HepG2 (cell line): ENCODE measurements around the gene ACSL1. TPM values are rescaled to one million over a fixed set of nuclear protein-coding genes. Genes with fewer than 3 reads are reported as not detected.

Source experiments
- FOXO4 ChIP-seq: sonication (generic); formaldehyde crosslinking; conservative IDR thresholded peaks from 2 replicates; pipeline ENCODE4 v1.8.1; 2023; ENCODE audit warnings: missing genetic modification reagents
- HNF4A ChIP-seq: sonication (generic); formaldehyde crosslinking; IDR thresholded peaks from 2 replicates; pipeline ENCODE4 v1.4.0; 2020; ENCODE audit warnings: missing genetic modification reagents
- PRDM4 ChIP-seq: sonication (generic); formaldehyde crosslinking; IDR thresholded peaks from 2 replicates; pipeline ENCODE4 v1.9.0; 2021; ENCODE audit warnings: missing genetic modification reagents, borderline replicate concordance
- ZBED4 ChIP-seq: sonication (generic); formaldehyde crosslinking; IDR thresholded peaks from 2 replicates; pipeline ENCODE4 v1.4.0; 2020; ENCODE audit warnings: missing genetic modification reagents, borderline replicate concordance
- ZNF275 ChIP-seq: sonication (generic); formaldehyde crosslinking; IDR thresholded peaks from 2 replicates; pipeline ENCODE4 v1.8.0; 2022; ENCODE audit warnings: missing genetic modification reagents, mild to moderate bottlenecking, inconsistent platforms, borderline replicate concordance
- ZNF280B ChIP-seq: sonication (generic); formaldehyde crosslinking; IDR thresholded peaks from 2 replicates; pipeline ENCODE4 v1.5.0; 2020; ENCODE audit warnings: missing genetic modification reagents, mild to moderate bottlenecking, borderline replicate concordance
- polyA plus RNA-seq, 8 experiments: library from polyadenylated mRNA; depleted of rRNA in 3 of 8; stranded (reverse) in 7 of 8; unstranded in 1 of 8; fragments of >200 nt; fragmentation: Illumina TruSeq in 4 of 8; extraction: Trizol in 4 of 8; gene quantifications; 2 replicates each; pipeline versions ENCODE4 v1.2.1 to v1.2.3, GENCODE V29; 2011 to 2016; ENCODE audit warnings: low read depth in 4 of 8, missing spikeins in 1 of 8, mixed read lengths in 1 of 8; ENCODE audit not compliant: insufficient read depth in 1 of 8
- total RNA-seq, 5 experiments: library from RNA; depleted of rRNA; stranded (reverse); fragments of >200 nt; fragmentation: Illumina TruSeq; extraction: Trizol; gene quantifications; 2 replicates each; pipeline ENCODE4 v1.2.3, GENCODE V29; 2016; ENCODE audit warnings: low read depth in 1 of 5

The ACSL1 gene
- total and polyA plus RNA-seq, 2 of the 13 experiments (the other 11 are each of a cell fraction or from before 2014, with no cell fraction given) = 10.0 to 29.8 TPM

- TF ChIP-seq ZNF280B (CRISPR knock-in tag) (no peak), ZNF275 (CRISPR knock-in tag) (no peak), FOXO4 (CRISPR knock-in tag) (no peak), HNF4A (no peak), ZBED4 (CRISPR knock-in tag) (no peak), PRDM4 (CRISPR knock-in tag) (no peak)
Observed at GRCh38 chr4:184729946-184730345, 95.8 kb downstream of the ACSL1 start (continued).
